Activated CD4-positive, alpha-beta T cell treated with anti-CD3 and anti-CD28 coated beads, Interleukin-2, amount 50 U/mL, for 16 hours (primary cell): ENCODE measurements around the gene RNF180.
"Not testable (repeated sequence)": the region's sequence is repeated elsewhere in the genome, so short reads cannot be mapped to it uniquely, and the experiment has no call there.

Source experiments
- DNase-seq: peaks from one replicate; pipeline ENCODE4 v3.0.0-alpha.2; 2020

The RNF180 gene

DNA sequence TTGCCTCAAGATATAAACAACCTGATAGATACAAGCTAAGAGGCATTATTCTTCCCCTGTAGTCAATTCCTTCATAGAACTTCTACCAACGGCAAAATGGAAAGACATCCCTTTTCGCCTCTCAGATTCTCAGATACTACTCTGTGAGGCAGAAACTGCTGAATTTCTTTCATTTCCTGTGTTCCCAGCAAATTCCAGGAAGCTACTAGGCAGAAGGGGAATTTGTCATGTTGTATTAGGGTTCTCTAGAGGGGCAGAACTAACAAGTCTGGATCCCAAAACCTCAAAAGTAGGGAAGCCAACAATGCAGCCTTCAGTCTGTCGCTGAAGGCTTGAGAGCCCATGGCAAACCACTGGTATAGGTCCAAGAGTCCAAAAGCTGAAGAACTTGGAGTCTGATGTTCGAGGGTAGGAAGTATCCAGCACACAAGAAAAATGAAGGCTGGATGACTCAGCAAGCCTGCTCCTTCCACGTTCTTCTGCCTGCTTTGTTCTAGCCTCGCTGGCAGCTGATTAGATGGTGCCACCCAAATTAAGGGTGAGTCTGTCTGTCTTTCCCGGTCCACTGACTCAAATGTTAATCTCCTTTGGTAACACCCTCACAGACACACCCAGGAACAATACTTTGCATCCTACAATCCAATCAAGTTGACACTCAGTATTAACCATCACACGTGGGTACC is 15.2 kb downstream of the RNF180 start:
- no peak for DNase-seq

DNA sequence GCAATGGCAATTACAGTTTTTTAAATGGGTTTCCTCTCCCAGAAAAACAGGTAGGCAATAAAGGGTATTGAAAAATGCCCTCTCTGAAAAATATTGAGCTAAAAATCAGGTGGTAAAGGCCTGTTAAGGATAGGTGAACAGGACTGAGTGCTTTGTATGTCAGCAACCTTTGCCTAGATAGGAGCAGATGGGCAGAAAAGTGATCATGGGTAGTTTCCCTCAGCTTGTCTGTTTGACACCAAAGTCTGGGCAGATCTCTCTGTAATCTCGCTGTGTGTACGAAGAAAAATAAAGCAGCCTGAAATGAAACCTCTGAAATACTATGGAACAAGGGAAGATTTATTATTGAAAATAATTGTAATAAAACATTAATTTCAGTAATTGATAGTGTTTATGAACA is 15.8 kb downstream of the RNF180 start:
- DNase-seq, result no peak

- no peak for DNase-seq
Observed at GRCh38 chr5:64183956-64184355, 18.3 kb downstream of the RNF180 start.

GRCh38 chr5:64184832-64185231 is 19.2 kb downstream of the RNF180 start:
- DNase-seq, result no peak

- DNase-seq, result no peak
Observed at GRCh38 chr5:64188776-64189175, 23.1 kb downstream of the RNF180 start.

- DNase-seq, result no peak
Observed at GRCh38 chr5:64190562-64191306, 25.1 kb downstream of the RNF180 start.

- DNase-seq, result no peak
Observed at GRCh38 chr5:64195981-64196380, 30.3 kb downstream of the RNF180 start.

DNA sequence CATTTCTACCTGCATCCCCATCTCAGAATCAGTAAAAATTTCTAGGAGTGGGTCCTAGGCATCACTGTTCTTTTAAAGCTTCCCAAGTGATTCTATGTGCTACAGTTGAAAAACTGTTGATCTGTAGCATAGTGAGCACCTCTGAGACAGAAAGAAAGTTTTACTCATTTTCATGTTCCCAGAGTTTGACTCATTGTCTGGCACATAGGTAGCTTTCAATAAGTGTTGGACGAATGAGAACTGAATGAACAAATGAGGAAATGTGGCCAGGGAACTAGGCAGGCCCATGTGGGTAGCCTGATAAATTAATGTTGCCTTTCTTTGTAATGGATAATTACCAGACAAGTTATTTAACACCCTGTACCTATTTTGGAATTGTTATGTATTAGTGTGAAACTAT is 33.8 kb downstream of the RNF180 start:
- DNase-seq, result no peak

DNA sequence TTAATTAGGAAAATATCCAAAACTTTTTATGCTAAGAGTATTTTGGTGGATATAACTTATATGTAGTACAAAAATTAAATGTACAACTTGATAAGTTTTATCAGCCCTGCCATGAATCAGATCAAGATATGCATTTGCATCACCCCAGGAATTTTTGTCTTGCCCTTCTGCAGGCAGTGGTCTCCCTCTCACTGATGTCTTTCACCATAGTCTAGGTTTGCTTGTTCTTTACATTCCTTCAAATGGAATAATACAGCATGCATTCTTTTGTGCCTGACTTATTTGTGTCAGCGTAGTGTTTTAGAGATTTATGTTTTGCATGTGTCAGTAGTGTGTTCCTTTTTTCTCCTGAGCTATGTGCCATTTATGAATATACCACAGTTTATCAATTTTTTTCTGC is 36.4 kb downstream of the RNF180 start:
- no peak for DNase-seq

GRCh38 chr5:64206653-64207052 is 41.0 kb downstream of the RNF180 start:
- DNase-seq, result no peak

DNA sequence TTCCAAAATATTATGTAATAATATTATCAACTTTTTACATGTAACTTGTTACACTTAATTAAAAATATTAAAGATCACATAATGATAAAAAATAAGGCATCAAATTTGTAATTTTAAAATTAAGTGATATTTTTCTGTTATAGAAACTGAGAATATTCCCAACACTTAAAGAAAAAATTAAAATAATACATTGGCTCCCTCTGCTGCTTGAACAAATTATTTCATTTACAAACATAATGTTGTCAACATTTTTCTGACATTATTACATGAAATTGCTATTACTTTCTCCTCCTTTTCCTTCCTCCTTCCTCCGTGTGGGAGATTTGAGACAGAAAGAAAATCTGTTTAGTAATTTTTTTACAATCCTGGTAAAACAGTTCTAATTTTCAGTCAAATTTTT is 42.3 kb downstream of the RNF180 start:
- DNase-seq, result no peak

DNA sequence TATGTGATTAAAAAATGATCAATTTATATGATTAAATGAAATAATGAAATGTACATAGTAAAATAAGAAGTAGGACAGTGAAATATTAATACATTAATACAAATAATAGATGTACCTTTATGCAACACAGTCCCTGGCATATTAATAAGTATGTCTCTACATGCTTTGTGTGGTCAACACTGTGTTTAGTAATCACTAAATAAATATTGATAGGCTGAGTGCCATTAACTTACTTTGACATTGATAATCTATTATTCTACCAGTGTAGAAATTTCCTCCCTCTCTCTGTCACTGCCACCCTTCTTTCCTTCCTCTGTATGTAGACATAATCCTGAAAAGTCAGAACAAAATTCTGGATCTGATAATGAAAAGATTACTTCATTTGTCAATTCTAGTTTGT is 43.7 kb downstream of the RNF180 start:
- no peak for DNase-seq

DNA sequence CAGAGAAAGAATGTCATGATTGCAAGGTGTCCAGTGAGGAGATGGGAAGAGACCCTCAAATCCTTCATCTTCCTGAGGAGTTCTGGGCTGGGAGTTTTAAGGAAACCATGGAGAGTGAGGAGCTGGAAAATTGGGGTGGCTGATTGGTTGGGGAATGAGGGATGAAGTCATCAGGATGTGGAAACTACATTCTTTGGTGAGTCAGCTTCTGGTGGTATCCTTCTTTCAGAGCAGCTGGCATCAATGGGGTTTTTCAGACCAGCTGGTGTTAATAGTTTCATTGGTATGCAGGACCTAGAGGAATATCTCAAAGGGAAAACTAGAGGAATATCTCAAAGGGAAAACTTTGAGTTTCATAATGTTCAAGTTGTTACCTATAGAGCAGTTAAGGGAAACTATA is 45.2 kb downstream of the RNF180 start:
- no peak for DNase-seq

DNA sequence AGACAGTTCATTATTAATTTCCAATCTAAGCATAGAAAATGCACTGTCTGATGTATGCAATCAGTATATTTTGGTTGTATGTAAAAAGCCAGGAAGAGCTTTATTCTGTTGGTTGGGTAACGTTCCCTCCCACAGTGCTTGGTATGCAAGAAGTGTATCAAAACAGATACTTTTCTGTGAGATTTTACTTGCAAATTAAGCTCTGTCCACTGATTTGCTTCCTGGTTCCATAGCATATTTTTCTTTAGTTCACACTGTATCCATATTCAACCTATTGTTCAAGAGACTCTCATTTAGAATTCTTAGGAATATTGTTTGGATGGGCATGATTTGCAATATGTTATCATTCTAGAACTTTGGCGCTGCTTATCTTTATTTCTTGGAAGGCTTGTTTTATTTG is 47.4 kb downstream of the RNF180 start:
- no peak for DNase-seq

GRCh38 chr5:64213531-64213930 is 47.9 kb downstream of the RNF180 start:
- no peak for DNase-seq

DNA sequence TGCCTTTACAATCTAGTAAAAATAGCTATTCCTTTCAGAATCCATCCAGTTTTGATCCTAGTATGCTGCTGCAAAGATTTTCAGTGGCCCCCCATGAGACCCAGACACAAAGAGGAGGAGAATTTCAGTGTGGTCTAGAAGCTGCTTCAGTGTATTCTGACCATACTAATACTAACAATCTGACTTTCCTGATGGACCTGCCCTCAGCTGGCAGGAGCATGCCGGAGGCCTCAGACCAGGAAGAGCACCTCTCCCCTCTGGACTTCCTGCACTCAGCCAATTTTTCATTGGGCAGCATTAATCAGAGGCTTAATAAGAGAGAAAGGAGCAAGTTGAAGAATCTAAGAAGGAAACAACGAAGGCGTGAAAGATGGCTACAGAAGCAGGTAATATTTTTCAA is 48.5 kb downstream of the RNF180 start:
- DNase-seq, result no peak

DNA sequence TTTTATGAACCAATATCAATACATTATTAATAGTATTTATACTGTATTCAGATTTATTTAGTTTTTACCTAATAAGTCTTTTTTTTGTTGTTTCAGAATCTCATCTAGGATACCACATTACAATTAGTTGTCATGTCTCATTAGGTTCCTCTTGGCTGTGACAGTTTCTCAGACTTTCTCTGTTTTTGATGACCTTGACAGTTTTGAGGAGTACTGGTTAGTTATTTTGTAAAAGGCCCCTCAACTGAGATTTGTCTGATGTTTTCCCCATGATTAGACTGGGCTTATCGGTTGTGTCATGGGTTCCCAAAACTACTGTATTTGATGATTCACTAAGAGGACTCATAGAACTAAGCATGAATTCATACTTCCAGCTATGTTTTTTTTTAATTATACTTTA is 56.3 kb downstream of the RNF180 start:
- no peak for DNase-seq

DNA sequence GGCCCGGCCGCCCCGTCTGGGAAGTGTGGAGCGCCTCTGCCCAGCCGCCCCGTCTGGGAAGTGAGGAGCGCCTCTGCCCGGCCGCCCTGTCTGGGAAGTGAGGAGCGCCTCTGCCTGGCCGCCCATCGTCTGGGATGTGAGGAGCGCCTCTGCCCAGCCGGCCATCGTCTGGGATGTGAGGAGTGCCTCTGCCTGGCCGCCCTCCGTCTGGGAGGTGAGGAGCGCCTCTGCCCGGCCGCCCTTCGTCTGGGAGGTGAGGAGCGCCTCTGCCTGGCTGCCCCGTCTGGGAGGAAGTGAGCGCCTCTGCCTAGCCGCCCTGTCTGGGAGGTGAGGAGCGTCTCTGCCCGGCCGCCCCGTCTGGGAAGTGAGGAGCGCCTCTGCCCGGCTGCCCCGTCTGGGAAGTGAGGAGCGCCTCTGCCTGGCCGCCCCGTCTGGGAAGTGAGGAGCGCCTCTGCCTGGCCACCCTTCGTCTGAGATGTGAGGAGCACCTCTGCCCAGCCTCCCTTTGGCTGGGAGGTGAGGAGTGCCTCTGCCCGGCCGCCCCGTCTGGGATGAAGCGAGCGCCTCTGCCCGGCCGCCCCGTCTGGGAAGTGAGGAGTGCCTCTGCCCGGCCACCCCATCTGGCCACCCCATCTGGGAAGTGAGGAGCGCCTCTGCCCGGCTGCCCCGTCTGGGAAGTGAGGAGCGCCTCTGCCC is 59.8 kb downstream of the RNF180 start:
- not testable (repeated sequence) for DNase-seq

- DNase-seq, result not testable (repeated sequence)
Observed at GRCh38 chr5:64227131-64227537, 61.5 kb downstream of the RNF180 start.

DNA sequence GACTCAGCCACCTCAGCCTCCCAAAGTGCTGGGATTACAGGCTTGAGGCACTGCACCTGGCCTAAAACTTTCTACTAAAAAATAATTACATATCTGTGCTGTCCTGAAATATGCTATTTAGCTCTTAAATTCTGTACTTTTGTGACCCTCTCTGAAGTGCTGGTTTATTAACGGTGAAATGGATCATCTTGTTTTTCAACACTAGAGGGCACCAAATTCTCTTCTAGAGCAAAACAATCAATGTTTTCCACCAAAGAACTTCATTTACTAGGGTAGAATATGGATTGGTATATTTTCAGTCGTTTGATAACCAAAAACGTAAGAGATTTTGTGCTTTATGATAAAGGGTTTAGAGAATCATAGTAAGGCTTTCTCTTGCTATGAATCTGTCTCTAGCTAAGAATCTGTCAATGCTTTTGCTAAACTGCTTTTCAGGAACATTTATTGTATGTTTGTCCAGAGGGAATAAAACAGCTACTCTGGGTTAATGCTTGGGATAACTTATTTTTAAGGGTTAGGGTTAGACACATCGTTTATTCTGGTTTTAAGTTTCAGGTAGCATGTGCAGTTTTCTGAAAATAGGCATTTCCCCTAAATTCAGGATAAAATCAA is 63.6 kb downstream of the RNF180 start:
- peak; percentile 33 for DNase-seq

GRCh38 chr5:64260756-64261155 is 95.1 kb downstream of the RNF180 start:
- no peak for DNase-seq

- DNase-seq, result no peak
Observed at GRCh38 chr5:64269164-64269563, 103.5 kb downstream of the RNF180 start.

GRCh38 chr5:64273276-64273675 is 107.6 kb downstream of the RNF180 start:
- DNase-seq, result no peak
